Thyroid gland (tissue), 4 donors: ENCODE data around the gene TNFSF9. TPM values are rescaled to one million over a fixed set of nuclear protein-coding genes. Genes with fewer than 3 reads are reported as not detected.
"Not testable (repeated sequence)": the region's sequence is repeated elsewhere in the genome, so short reads cannot be mapped to it uniquely, and the experiment has no call there.

Source experiments
- DNase-seq, 2 donors: peaks; one replicate each; pipeline ENCODE4 v3.0.0-alpha.2; 2019
- H3K27ac ChIP-seq, 3 donors: fragments of 200-600 bp; sonication (generic); 1 replicate in 2 of 3; 2 replicates in 1 of 3; pipeline ENCODE4 v1.5.1; 2016 to 2019; ENCODE audit warnings: mild to moderate bottlenecking in 1 of 3, moderate library complexity in 1 of 3
- H3K27me3 ChIP-seq: fragments of 200-600 bp; sonication (generic); one replicate; pipeline ENCODE4 v1.5.1; 2019
- H3K36me3 ChIP-seq, 2 donors: fragments of 200-600 bp; sonication (generic); one replicate each; pipeline ENCODE4 v1.5.1; 2016 to 2019
- H3K4me1 ChIP-seq, 2 donors: fragments of 200-600 bp; sonication (generic); one replicate each; pipeline ENCODE4 v1.5.1; 2017 to 2019
- H3K4me3 ChIP-seq, 3 donors: fragments of 200-600 bp; sonication (generic); replicated peaks in 1 of 3; 1 replicate in 2 of 3; 2 replicates in 1 of 3; pipeline ENCODE4 v1.5.1; 2016; ENCODE audit warnings: mild to moderate bottlenecking in 1 of 3
- H3K9me3 ChIP-seq: fragments of 200-600 bp; sonication (generic); one replicate; pipeline ENCODE4 v1.5.1; 2017
- POLR2A ChIP-seq, 2 donors: fragments of 450-650 bp; IDR thresholded peaks; one replicate each; pipeline ENCODE4 v1.6.1; 2017; ENCODE audit warnings: antibody characterized with exemption in 2 of 2, mild to moderate bottlenecking in 2 of 2, moderate library complexity in 1 of 2
- WGBS, 2 donors: methylation state at CpG; one replicate each; pipeline ENCODE4 v1.1.5; 2017; 5-methylcytosine and 5-hydroxymethylcytosine counted together
- intact Hi-C: fragments of 100-400 bp; cut with DNase I; formaldehyde crosslinking; loops from one replicate; pipeline ENCODE4 v1.15.1; 2023
- small RNA-seq: library from RNA; depleted of rRNA; stranded (forward); fragments of <200 nt; gene quantifications from one replicate; pipeline ENCODE3, GENCODE V24; 2016
- total RNA-seq, 4 donors: library from RNA; depleted of rRNA; stranded (reverse); fragments of >200 nt; gene quantifications; one replicate each; pipeline ENCODE4 v1.2.3, GENCODE V29; 2016
- TF ChIP-seq, protein P1 (sequence below), 6 experiments: fragments of 200-600 bp in 3 of 6; fragments of 450-650 bp in 3 of 6; sonication (generic) in 3 of 6; IDR thresholded peaks; one replicate each; pipeline ENCODE4 v1.5.1; 2016 to 2019; ENCODE audit warnings: antibody characterized with exemption in 6 of 6, mild to moderate bottlenecking in 2 of 6, inconsistent platforms in 1 of 6, moderate library complexity in 1 of 6

Gene TNFSF9
- total RNA-seq, 4 donors from 2014 or later: 0.45 to 0.54 TPM; not detected in 2

DNA sequence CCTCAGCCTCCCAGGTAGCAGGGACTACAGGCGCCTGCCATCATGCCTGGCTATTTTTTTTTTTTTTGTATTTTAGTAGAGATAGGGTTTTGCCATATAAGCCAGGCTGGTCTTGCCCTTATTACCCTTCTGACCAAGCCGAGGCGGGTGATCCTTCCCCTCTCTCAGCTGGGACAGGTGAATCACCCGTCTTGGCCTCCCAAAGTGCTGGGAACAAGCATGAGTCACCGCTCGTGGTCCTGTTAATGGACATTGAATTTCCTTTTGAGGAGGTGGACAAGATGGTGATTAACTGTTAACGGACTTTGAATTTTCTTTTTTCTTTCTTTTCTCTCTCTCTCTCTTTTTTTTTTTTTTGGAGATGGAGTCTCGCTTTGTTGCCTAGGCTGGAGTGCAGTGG, 49.5 kb downstream of the TNFSF9 start:
- intact Hi-C loops: no loop called here
- Histone ChIP-seq H3K9me3 (no peaks in the 10 kb centered on the region), H3K4me1 (no peaks in the 10 kb centered on the region), H3K27ac (no peak overlapping the region), H3K4me3 (no peak overlapping the region), H3K27me3 (no peaks in the 10 kb centered on the region), H3K36me3 (no peaks in the 10 kb centered on the region)
- WGBS, 2 donors: 83 to 85% methylated on average over 8 of the region's 8 CpGs
- TF ChIP-seq, protein P1, sequence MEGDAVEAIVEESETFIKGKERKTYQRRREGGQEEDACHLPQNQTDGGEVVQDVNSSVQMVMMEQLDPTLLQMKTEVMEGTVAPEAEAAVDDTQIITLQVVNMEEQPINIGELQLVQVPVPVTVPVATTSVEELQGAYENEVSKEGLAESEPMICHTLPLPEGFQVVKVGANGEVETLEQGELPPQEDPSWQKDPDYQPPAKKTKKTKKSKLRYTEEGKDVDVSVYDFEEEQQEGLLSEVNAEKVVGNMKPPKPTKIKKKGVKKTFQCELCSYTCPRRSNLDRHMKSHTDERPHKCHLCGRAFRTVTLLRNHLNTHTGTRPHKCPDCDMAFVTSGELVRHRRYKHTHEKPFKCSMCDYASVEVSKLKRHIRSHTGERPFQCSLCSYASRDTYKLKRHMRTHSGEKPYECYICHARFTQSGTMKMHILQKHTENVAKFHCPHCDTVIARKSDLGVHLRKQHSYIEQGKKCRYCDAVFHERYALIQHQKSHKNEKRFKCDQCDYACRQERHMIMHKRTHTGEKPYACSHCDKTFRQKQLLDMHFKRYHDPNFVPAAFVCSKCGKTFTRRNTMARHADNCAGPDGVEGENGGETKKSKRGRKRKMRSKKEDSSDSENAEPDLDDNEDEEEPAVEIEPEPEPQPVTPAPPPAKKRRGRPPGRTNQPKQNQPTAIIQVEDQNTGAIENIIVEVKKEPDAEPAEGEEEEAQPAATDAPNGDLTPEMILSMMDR (IDR thresholded peaks at IDR 0.05): no peak
- TF ChIP-seq POLR2A (IDR thresholded peaks at IDR 0.05): no peak
- DNase-seq: no peak

DNA sequence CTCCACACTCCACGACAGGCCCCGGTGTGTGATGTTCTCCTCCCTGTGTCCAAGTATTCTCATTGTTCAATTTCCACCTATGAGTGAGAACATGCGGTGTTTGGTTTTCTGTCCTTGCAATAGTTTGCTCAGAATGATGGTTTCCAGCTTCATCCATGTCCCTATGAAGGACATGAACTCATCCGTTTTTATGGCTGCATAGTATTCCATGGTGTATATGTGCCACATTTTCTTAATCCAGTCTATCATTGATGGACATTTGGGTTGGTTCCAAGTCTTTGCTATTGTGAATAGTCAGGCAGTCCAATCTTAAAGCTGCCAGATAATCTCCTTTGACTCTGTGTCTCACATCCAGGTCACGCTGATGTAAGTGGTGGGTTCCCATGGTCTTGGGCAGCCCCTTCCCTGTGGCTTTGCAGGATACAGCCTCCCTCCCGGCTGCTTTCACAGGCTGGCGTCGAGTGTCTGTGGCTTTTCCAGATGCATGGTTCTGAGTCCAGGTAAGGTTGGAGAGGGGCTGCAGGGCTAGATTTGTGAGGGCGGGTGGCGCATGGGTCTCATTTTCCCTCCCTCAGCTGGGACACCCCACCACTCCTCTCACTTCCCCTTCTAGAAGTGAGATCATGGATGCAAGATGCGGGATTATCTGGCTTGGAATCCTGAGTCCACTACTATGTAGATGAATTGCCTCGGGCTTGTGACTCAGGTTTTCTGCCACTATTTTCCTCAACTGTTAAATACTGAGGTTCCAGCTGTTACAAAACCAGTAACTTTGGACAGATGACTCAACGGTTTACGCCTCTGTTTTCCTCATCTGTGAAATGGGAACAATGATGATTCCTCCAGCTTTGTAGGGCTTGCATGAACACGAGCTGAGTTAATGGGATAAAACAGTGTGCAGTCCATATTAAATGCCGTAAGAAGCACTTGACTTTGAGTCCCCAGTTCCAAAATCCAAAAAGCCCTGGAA, 52.0 kb downstream of the TNFSF9 start:
- H3K9me3 ChIP-seq, intact Hi-C loops, H3K4me1 ChIP-seq, H3K27me3 ChIP-seq, H3K36me3 ChIP-seq, H3K27ac ChIP-seq, H3K4me3 ChIP-seq, DNase-seq: not testable (repeated sequence)
- WGBS, 2 donors: 79 to 86% methylated on average over 16 of the region's 16 CpGs

Small RNA genes lying within 50 kb of the gene (small RNA-seq; reads per million reads assigned to genes)
- not detected for gene AC010503.2
- gene RF00019: not detected

Other genes starting within 250 kb of the TNFSF9 start
- gene ACER1, start 197.4 kb upstream of the TNFSF9 start, total RNA-seq: under 1 TPM in 1 of 4 donors, not detected in 3; 0.67 TPM
- 100 to 1,000 TPM in 1 of 4 donors, 10 to 100 TPM in 3; 44.6 to 108 (median 63.1) TPM for gene CLPP, start 169.5 kb upstream of the TNFSF9 start, total RNA-seq
- 100 to 1,000 TPM in 2 of 4 donors, 10 to 100 TPM in 2; 71.8 to 146 (median 91.4) TPM for gene ALKBH7, start 158.2 kb upstream of the TNFSF9 start, total RNA-seq
- gene PSPN, start 155.1 kb upstream of the TNFSF9 start, total RNA-seq: 1 to 10 TPM; 1.1 to 6.7 (median 2.6) TPM
- 10 to 100 TPM; 50.8 to 57.0 (median 51.4) TPM for gene GTF2F1, start 137.9 kb upstream of the TNFSF9 start, total RNA-seq
- 100 to 1,000 TPM in 3 of 4 donors, 10 to 100 TPM in 1; 92.9 to 141 (median 118) TPM for gene KHSRP, start 106.2 kb upstream of the TNFSF9 start, total RNA-seq
- gene SLC25A41, start 97.3 kb upstream of the TNFSF9 start, total RNA-seq: under 1 TPM in 1 of 4 donors, not detected in 3; 0.33 TPM
- 100 to 1,000 TPM in 3 of 4 donors, 10 to 100 TPM in 1; 75.2 to 214 (median 152) TPM for gene SLC25A23, start 71.2 kb upstream of the TNFSF9 start, total RNA-seq
- 10 to 100 TPM; 21.0 to 65.2 (median 45.3) TPM for gene CRB3, start 66.8 kb upstream of the TNFSF9 start, total RNA-seq
- 1 to 10 TPM in 3 of 4 donors, not detected in 1; 1.3 to 2.1 (median 1.8) TPM for gene DENND1C, start 49.2 kb upstream of the TNFSF9 start, total RNA-seq
- under 1 TPM in 3 of 4 donors, not detected in 1; 0.22 to 0.67 (median 0.59) TPM for gene TUBB4A, start 28.7 kb upstream of the TNFSF9 start, total RNA-seq
- gene CD70, start 60.1 kb downstream of the TNFSF9 start, total RNA-seq: under 1 TPM in 1 of 4 donors, not detected in 3; 0.73 TPM
- gene TNFSF14, start 139.1 kb downstream of the TNFSF9 start, total RNA-seq: 1 to 10 TPM in 1 of 4 donors, under 1 TPM in 2, not detected in 1; 0.54 to 1.1 (median 0.63) TPM
- 100 to 1,000 TPM; 126 to 631 (median 350) TPM for gene C3, start 189.6 kb downstream of the TNFSF9 start, total RNA-seq
- 100 to 1,000 TPM in 3 of 4 donors, 10 to 100 TPM in 1; 87.9 to 152 (median 116) TPM for gene GPR108, start 206.6 kb downstream of the TNFSF9 start, total RNA-seq
- 10 to 100 TPM; 48.9 to 65.8 (median 58.8) TPM for gene TRIP10, start 208.7 kb downstream of the TNFSF9 start, total RNA-seq
- gene SH2D3A, start 236.4 kb downstream of the TNFSF9 start, total RNA-seq: 10 to 100 TPM; 14.1 to 27.4 (median 20.7) TPM
- 1 to 10 TPM; 1.7 to 4.3 (median 2.6) TPM for gene VAV1, start 241.7 kb downstream of the TNFSF9 start, total RNA-seq